Body of pancreas (tissue), 4 donors: Measurements from ENCODE around the gene DTX3L.

ENCODE experiments used
- CTCF ChIP-seq, 7 experiments: fragments of 450-650 bp in 4 of 7; fragments of 200-600 bp in 3 of 7; sonication (generic) in 3 of 7; IDR thresholded peaks; one replicate each; pipeline ENCODE4 v1.5.1; 2016 to 2019; ENCODE audit warnings: antibody characterized with exemption in 7 of 7
- POLR2A ChIP-seq, 3 donors: fragments of 450-650 bp; IDR thresholded peaks; one replicate each; pipeline ENCODE4 v1.6.1; 2016; ENCODE audit warnings: antibody characterized with exemption in 3 of 3, mild to moderate bottlenecking in 2 of 3

GRCh38 chr3:122533931-122534334 lies 30.2 kb upstream of the DTX3L start:
- no peak for TF ChIP-seq CTCF (IDR thresholded peaks at IDR 0.05)
- TF ChIP-seq POLR2A (IDR thresholded peaks at IDR 0.05): no peak
